ENCODE measurements around the gene RUSC2. TPM values are rescaled to one million over a fixed set of nuclear protein-coding genes. Genes with fewer than 3 reads are reported as not detected.

RUSC2 gene
- total and polyA plus RNA-seq, 2 of the 13 experiments (the other 11 are each of a cell fraction or from before 2014, with no cell fraction given): 2.8 to 3.3 TPM

GRCh38 chr9:35489313-35490154, at the start of gene RUSC2 (continued):
- TF ChIP-seq HNF1A (IDR thresholded peaks at IDR 0.05; ENCODE audit: low read depth) (no peak), HNF1A (CRISPR knock-in tag; IDR thresholded peaks at IDR 0.05; ENCODE audit: borderline replicate concordance) (peak; percentile 59), NRL (CRISPR knock-in tag; IDR thresholded peaks at IDR 0.05; ENCODE audit: borderline replicate concordance) (peak; percentile 80; the same call in 1 of the 2 replicates), AGO1 (IDR thresholded peaks at IDR 0.05; ENCODE audit: low read depth, low read length, poor library complexity, severe bottlenecking) (no peak), ZNF570 (CRISPR knock-in tag; IDR thresholded peaks at IDR 0.05; ENCODE audit: borderline replicate concordance) (0 out of 2 replicates have a peak, but pooled peaks have one; percentile 68), CTCF (CRISPR knock-in tag; IDR thresholded peaks at IDR 0.05) (peak; percentile 77), ZNF891 (CRISPR knock-in tag; IDR thresholded peaks at IDR 0.05) (peak; percentile 66; the same call in 1 of the 2 replicates), TBX3 (IDR thresholded peaks at IDR 0.05; ENCODE audit: borderline replicate concordance) (no peak), AGO2 (optimal IDR thresholded peaks at IDR 0.05; ENCODE audit: low read depth, low read length) (peak; percentile 5), HNF4G (IDR thresholded peaks at IDR 0.05; ENCODE audit: borderline replicate concordance, low read depth, low read length) (0 out of 2 replicates have a peak, but pooled peaks have one; percentile 29), HNF4G (CRISPR knock-in tag; IDR thresholded peaks at IDR 0.05; ENCODE audit: borderline replicate concordance, low read depth) (no peak), ATF3 (CRISPR knock-in tag; IDR thresholded peaks at IDR 0.05) (no peak), ZNF280D (CRISPR knock-in tag; IDR thresholded peaks at IDR 0.05) (no peak), ZNF382 (CRISPR knock-in tag; IDR thresholded peaks at IDR 0.05; ENCODE audit: borderline replicate concordance) (no peak), IKZF5 (CRISPR knock-in tag; IDR thresholded peaks at IDR 0.05) (peak; percentile 62; the same call in 1 of the 2 replicates), KDM2A (CRISPR knock-in tag; IDR thresholded peaks at IDR 0.05; ENCODE audit: borderline replicate concordance, low read depth) (peak; percentile 68), STAT5B (CRISPR knock-in tag; IDR thresholded peaks at IDR 0.05) (no peak)
